ENCODE measurements around the gene RAB38. TPM values are rescaled to one million over a fixed set of nuclear protein-coding genes. Genes with fewer than 3 reads are reported as not detected.

RAB38 gene
- total RNA-seq, 1 experiment from 2014 or later = 0.46 TPM

DNA sequence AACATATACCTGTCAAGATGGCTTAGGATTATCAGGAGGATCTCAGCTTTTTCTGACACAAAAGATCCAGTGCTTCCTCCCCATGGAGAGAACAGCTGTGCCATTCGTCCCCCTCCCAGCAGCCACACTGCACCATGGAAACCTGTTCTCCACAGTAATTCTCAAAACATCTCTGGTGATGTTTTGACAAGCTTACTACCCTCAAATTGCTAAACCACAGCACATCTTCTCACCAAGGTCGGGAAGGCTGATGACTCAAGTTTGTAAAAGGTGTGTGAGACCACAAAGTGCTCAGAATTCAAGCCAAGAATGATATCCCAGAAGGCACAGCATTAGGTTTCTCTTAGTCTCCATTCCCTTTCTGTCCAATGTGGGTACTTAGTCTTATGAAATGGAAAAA lies 3.9 kb upstream of the RAB38 start:
- Histone ChIP-seq H3K27me3 (no peaks in the 10 kb centered on the region), H3K36me3 (no peaks in the 10 kb centered on the region), H3K9me3 (no peaks in the 10 kb centered on the region), H3K4me3 (no peak overlapping the region)
- DNase-seq = no peak

GRCh38 chr11:88178191-88178590 lies 2.9 kb upstream of the RAB38 start:
- DNase-seq = no peak
- Histone ChIP-seq H3K4me3 (no peak overlapping the region), H3K27me3 (no peaks in the 10 kb centered on the region)

GRCh38 chr11:88175569-88176075 lies 379 bp upstream of the RAB38 start:
- Histone ChIP-seq H3K27me3 (no peaks in the 10 kb centered on the region), H3K36me3 (no peaks in the 10 kb centered on the region), H3K9me3 (no peaks in the 10 kb centered on the region), H3K4me3 (no peak overlapping the region)
- DNase-seq = no peak

More at GRCh38 chr11:88178191-88178590, 2.9 kb upstream of the RAB38 start:
- no peaks in the 10 kb centered on the region for H3K36me3 ChIP-seq
- H3K9me3 ChIP-seq = no peaks in the 10 kb centered on the region

DNA sequence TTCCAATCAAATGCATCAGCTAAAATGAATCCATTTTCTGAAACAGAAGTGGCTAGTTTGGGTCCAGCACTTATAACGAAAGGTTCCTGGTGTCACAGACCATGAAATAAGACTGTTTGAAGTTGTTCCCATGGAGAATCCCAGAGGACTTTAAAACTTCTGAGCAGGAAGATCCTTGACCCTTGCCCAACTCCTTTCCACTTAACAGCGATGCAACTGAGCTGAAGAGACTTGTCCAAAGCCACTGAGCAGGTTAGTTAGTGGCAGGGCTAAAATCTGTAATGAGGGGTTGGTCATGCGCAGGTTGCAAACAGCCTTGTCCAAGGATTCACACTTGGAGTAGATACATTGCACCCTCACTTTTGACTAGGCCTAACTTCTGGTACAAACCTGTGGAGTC lies 1.3 kb downstream of the RAB38 start:
- H3K36me3 ChIP-seq = no peaks in the 10 kb centered on the region
- H3K4me3 ChIP-seq = no peak overlapping the region
- H3K27me3 ChIP-seq = no peaks in the 10 kb centered on the region
- no peaks in the 10 kb centered on the region for H3K9me3 ChIP-seq
- no peak for DNase-seq

GRCh38 chr11:88171982-88172381 lies 3.3 kb downstream of the RAB38 start:
- Histone ChIP-seq H3K9me3 (no peaks in the 10 kb centered on the region), H3K4me3 (no peak overlapping the region), H3K27me3 (no peaks in the 10 kb centered on the region), H3K36me3 (no peaks in the 10 kb centered on the region)
- no peak for DNase-seq

DNA sequence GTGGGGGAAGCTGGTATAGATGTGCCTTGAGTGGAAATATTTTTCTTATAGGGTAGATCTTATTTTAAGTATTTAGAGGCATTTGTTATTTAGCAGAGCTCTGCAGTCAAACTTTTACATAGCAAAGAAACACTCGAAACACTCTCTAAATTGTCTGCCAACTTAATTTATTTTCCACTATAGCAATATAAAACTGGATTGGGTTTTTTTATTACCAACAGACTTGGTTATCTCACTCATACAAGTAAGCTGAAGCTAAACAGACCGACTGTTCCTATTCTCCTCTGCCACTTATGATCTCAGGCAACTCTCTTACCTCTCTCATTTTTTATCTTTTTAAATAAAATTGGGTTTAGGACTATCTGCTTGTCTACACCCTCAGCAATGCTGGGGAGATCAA lies 4.6 kb downstream of the RAB38 start:
- H3K4me3 ChIP-seq = no peak overlapping the region
- no peak for DNase-seq
- no peaks in the 10 kb centered on the region for H3K36me3 ChIP-seq
- H3K9me3 ChIP-seq = no peaks in the 10 kb centered on the region
- H3K27me3 ChIP-seq = no peaks in the 10 kb centered on the region

- H3K27me3 ChIP-seq = no peaks in the 10 kb centered on the region
- H3K36me3 ChIP-seq = no peaks in the 10 kb centered on the region
- DNase-seq = no peak
- no peaks in the 10 kb centered on the region for H3K9me3 ChIP-seq
- no peak overlapping the region for H3K4me3 ChIP-seq
These were observed 5.4 kb downstream of the RAB38 start for GRCh38 chr11:88169881-88170280.

- Histone ChIP-seq H3K27me3 (no peaks in the 10 kb centered on the region), H3K9me3 (no peaks in the 10 kb centered on the region), H3K36me3 (no peaks in the 10 kb centered on the region), H3K4me3 (no peak overlapping the region)
- DNase-seq = no peak
These were observed 5.8 kb downstream of the RAB38 start for GRCh38 chr11:88169471-88169870.

GRCh38 chr11:88167853-88168252 lies 7.4 kb downstream of the RAB38 start:
- DNase-seq = no peak
- no peaks in the 10 kb centered on the region for H3K9me3 ChIP-seq

DNA sequence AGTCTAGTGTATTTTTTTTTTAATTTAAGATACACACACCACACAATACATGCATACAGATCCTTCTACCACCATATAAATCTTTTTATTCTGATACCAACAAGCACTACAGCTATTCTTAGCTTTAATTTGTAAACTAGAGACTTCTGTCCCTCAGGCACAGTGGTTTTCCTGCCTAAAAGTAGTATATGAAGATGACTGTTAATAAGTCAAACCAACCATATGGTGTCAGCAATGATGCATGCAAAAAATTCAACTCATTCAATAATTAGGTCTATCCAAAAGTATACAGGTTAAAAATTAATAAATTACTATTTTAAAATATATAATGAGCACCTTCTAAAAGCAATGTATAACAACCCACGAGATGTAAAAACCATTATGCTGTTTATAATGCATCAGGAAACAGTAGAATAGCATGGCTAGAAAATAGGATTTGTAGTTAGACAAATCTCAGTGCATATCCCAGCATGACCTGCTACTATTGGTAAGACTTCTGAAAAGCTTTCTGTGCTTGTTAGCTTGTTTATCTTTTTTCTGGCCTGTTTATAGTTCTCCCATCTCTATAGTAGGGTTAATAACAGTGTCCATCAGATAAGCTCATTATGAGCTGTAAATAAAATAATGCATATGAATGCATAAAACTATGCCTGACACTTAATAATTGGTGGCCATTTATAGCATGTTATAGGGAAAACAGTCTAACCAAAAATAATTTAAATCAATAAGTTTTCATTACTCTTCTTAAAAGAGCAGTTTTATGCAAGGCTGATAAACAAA lies 10.2 kb downstream of the RAB38 start:
- H3K36me3 ChIP-seq = no peaks in the 10 kb centered on the region
- peaks cover 2% of the 10 kb centered on the region; the same call in 1 of the 2 replicates for H3K9me3 ChIP-seq
- H3K27me3 ChIP-seq = no peaks in the 10 kb centered on the region
- no peak overlapping the region for H3K4me3 ChIP-seq
- no peak for DNase-seq

More at GRCh38 chr11:88167853-88168252, 7.4 kb downstream of the RAB38 start:
- Histone ChIP-seq H3K27me3 (no peaks in the 10 kb centered on the region), H3K4me3 (no peak overlapping the region), H3K36me3 (no peaks in the 10 kb centered on the region)

- no peak for DNase-seq
- Histone ChIP-seq H3K4me3 (no peak overlapping the region), H3K36me3 (no peaks in the 10 kb centered on the region), H3K27me3 (no peaks in the 10 kb centered on the region), H3K9me3 (peaks cover 2% of the 10 kb centered on the region; the same call in 1 of the 2 replicates)
These were observed 10.9 kb downstream of the RAB38 start for GRCh38 chr11:88164320-88164719.

GRCh38 chr11:88158081-88158480 lies 17.2 kb downstream of the RAB38 start:
- Histone ChIP-seq H3K27me3 (no peaks in the 10 kb centered on the region), H3K9me3 (peaks cover 2% of the 10 kb centered on the region; the same call in 1 of the 2 replicates), H3K4me3 (no peak overlapping the region), H3K36me3 (no peaks in the 10 kb centered on the region)
- DNase-seq = no peak

GRCh38 chr11:88157370-88157769 lies 17.9 kb downstream of the RAB38 start:
- H3K27me3 ChIP-seq = no peaks in the 10 kb centered on the region
- H3K36me3 ChIP-seq = no peaks in the 10 kb centered on the region
- no peak for DNase-seq

GRCh38 chr11:88152381-88152780 lies 22.9 kb downstream of the RAB38 start:
- no peak for DNase-seq
- Histone ChIP-seq H3K27me3 (no peaks in the 10 kb centered on the region), H3K36me3 (no peaks in the 10 kb centered on the region), H3K4me3 (no peak overlapping the region), H3K9me3 (no peaks in the 10 kb centered on the region)

More at GRCh38 chr11:88157370-88157769, 17.9 kb downstream of the RAB38 start:
- H3K4me3 ChIP-seq = no peak overlapping the region
- peaks cover 2% of the 10 kb centered on the region; the same call in 1 of the 2 replicates for H3K9me3 ChIP-seq

- H3K36me3 ChIP-seq = no peaks in the 10 kb centered on the region
- no peaks in the 10 kb centered on the region for H3K27me3 ChIP-seq
- no peak for DNase-seq
- H3K9me3 ChIP-seq = no peaks in the 10 kb centered on the region
- no peak overlapping the region for H3K4me3 ChIP-seq
These were observed 23.5 kb downstream of the RAB38 start for GRCh38 chr11:88151709-88152265.

DNA sequence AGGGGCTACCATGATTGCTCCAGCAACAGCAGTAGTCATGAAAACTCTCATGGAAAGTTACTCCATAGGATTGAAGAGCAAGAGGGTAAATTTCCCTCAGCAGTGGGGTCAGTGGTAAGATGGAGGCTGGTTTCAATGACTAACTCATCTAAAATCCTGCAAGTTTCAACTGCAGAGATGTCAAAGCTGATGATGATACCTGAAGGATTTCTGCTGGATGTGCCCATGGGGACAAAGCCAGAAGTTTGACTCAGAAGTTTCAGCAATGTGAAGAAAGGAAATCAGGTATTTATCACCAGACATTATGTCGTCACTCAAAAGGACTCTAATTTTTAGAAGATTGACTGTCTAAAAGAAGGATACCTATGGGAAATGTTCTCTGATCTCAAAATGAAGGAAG lies 29.1 kb downstream of the RAB38 start:
- no peaks in the 10 kb centered on the region for H3K36me3 ChIP-seq
- H3K4me3 ChIP-seq = no peak overlapping the region
- H3K27me3 ChIP-seq = no peaks in the 10 kb centered on the region
- DNase-seq = no peak
- H3K9me3 ChIP-seq = no peaks in the 10 kb centered on the region

GRCh38 chr11:88139865-88140264 lies 35.4 kb downstream of the RAB38 start:
- no peaks in the 10 kb centered on the region for H3K36me3 ChIP-seq
- H3K27me3 ChIP-seq = no peaks in the 10 kb centered on the region
- no peaks in the 10 kb centered on the region for H3K9me3 ChIP-seq
- H3K4me3 ChIP-seq = no peak overlapping the region
- no peak for DNase-seq

All from MG63 (cell line).